ENCODE data around the gene SEL1L3.

- TF ChIP-seq CTCF (IDR thresholded peaks at IDR 0.05; ENCODE audit: insufficient read depth, low read length) = no peak
- TF ChIP-seq POLR2AphosphoS5 (IDR thresholded peaks at IDR 0.05; ENCODE audit: low read depth) = no peak
- no peak for TF ChIP-seq SPI1 (IDR thresholded peaks at IDR 0.05; ENCODE audit: borderline replicate concordance, low read depth)
- TF ChIP-seq REST (IDR thresholded peaks at IDR 0.05; ENCODE audit: insufficient replicate concordance, low read depth) = no peak
- TF ChIP-seq GABPA (IDR thresholded peaks at IDR 0.05; ENCODE audit: low read depth) = no peak
Measured at GRCh38 chr4:25857403-25857802, 5.4 kb downstream of the SEL1L3 start.
